Endothelial cell (in vitro differentiated cells): Measurements from ENCODE around the gene AVPR1B. TPM values are rescaled to one million over a fixed set of nuclear protein-coding genes. Genes with fewer than 3 reads are reported as not detected.

ENCODE experiments used
- DNase-seq: peaks from one replicate; pipeline ENCODE4 v3.0.0; 2021; ENCODE audit warnings: low spot score
- H3K27ac Mint-ChIP-seq: one replicate; pipeline ENCODE4 v1.8.0; 2021; ENCODE audit warnings: mixed read lengths, inconsistent platforms; ENCODE audit not compliant: unreplicated experiment
- H3K27me3 Mint-ChIP-seq: one replicate; pipeline ENCODE4 v1.8.0; 2021; ENCODE audit warnings: mild to moderate bottlenecking, moderate library complexity, mixed read lengths, inconsistent platforms; ENCODE audit not compliant: unreplicated experiment
- H3K36me3 Mint-ChIP-seq: one replicate; pipeline ENCODE4 v1.8.0; 2021; ENCODE audit warnings: mild to moderate bottlenecking, low read depth, mixed read lengths, inconsistent platforms; ENCODE audit not compliant: unreplicated experiment
- H3K4me1 Mint-ChIP-seq: one replicate; pipeline ENCODE4 v1.8.0; 2021; ENCODE audit warnings: mild to moderate bottlenecking, mixed read lengths, inconsistent platforms; ENCODE audit not compliant: unreplicated experiment
- H3K4me3 Mint-ChIP-seq: one replicate; pipeline ENCODE4 v1.8.0; 2021; ENCODE audit warnings: mild to moderate bottlenecking, mixed read lengths, inconsistent platforms; ENCODE audit not compliant: unreplicated experiment
- H3K9me3 Mint-ChIP-seq: one replicate; pipeline ENCODE4 v1.8.0; 2021; ENCODE audit warnings: mixed read lengths, inconsistent platforms; ENCODE audit not compliant: unreplicated experiment
- total RNA-seq: library from RNA; stranded (reverse); fragmentation: NEBNext Ultra II Directional; extraction: Animal tissue kit (Norgen Biotek cat#: 25700); gene quantifications from one replicate; pipeline ENCODE4 v1.2.1, GENCODE V29; 2021; ENCODE audit not compliant: unreplicated experiment
- TF ChIP-seq, protein P1 (sequence below): fragments of 200-600 bp; sonication (generic); IDR thresholded peaks from one replicate; pipeline ENCODE4 v1.5.0; 2021; ENCODE audit warnings: antibody characterized with exemption; ENCODE audit not compliant: unreplicated experiment

Gene AVPR1B
- total RNA-seq, 1 donor from 2014 or later = not detected

DNA sequence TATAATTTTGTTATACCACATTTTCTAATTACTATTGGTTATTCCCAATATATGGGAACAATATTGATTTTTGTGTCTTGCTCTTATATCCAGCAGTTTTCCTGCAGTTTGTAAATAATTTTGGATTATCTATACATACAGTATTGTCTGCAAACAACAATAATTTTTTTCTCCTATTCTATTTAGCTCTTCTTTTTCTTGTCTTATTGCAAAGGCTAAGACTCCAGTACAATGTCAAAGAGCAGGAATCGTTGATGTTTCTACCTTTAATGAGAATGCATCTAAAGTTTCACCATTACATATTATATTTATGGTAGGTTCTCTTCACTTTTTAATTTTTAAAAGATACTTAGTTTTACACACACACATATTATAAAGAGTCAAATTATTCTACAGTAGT lies 4.1 kb upstream of the AVPR1B start:
- no peak overlapping the region for H3K27ac Mint-ChIP-seq
- H3K4me1 Mint-ChIP-seq = peaks cover 6% of the 10 kb centered on the region
- peaks cover 9% of the 10 kb centered on the region for H3K27me3 Mint-ChIP-seq
- no peak for DNase-seq
- TF ChIP-seq, protein P1, sequence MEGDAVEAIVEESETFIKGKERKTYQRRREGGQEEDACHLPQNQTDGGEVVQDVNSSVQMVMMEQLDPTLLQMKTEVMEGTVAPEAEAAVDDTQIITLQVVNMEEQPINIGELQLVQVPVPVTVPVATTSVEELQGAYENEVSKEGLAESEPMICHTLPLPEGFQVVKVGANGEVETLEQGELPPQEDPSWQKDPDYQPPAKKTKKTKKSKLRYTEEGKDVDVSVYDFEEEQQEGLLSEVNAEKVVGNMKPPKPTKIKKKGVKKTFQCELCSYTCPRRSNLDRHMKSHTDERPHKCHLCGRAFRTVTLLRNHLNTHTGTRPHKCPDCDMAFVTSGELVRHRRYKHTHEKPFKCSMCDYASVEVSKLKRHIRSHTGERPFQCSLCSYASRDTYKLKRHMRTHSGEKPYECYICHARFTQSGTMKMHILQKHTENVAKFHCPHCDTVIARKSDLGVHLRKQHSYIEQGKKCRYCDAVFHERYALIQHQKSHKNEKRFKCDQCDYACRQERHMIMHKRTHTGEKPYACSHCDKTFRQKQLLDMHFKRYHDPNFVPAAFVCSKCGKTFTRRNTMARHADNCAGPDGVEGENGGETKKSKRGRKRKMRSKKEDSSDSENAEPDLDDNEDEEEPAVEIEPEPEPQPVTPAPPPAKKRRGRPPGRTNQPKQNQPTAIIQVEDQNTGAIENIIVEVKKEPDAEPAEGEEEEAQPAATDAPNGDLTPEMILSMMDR = no peak
- peaks cover 4% of the 10 kb centered on the region for H3K36me3 Mint-ChIP-seq
- H3K9me3 Mint-ChIP-seq = peaks cover 4% of the 10 kb centered on the region
- no peak overlapping the region for H3K4me3 Mint-ChIP-seq

DNA sequence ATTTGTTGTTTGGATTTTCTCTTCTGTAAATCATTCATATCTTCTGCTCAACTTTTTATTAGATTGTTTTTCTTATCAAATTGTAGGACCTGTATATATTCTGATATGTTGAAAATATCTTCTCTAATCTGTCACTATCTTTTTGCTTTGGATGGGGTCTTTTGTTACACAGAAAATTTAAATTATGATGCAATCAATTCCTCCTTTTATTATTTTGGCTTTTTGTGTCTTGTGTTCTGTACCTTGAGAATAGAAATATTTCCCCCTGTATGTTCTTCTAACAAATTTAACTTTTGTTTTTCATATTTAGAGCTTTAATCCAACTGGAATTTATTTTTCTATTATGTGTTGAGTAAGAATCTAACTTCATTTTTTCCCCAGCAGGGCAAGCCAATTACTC lies 3.2 kb upstream of the AVPR1B start:
- Mint-ChIP-seq H3K4me1 (peaks cover 8% of the 10 kb centered on the region), H3K4me3 (no peak overlapping the region), H3K27ac (no peak overlapping the region), H3K27me3 (peaks cover 10% of the 10 kb centered on the region), H3K9me3 (peaks cover 4% of the 10 kb centered on the region), H3K36me3 (peaks cover 4% of the 10 kb centered on the region)
- TF ChIP-seq, protein P1 = no peak
- DNase-seq = no peak

DNA sequence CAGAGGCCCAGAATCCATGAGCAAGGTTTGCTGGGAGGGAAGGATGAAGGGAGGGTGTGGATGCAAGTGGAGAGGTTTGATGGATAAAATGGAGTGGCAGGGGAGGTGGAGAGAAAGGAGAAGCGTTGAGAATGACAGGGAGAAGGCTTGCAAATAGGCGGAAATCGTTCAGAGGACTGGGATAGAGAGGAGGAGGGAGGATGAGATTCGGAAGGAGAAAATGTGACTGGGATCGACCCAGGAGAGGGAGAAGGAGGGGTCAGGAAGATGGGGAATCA lies 376 bp downstream of the AVPR1B start:
- Mint-ChIP-seq H3K9me3 (peaks cover 2% of the 10 kb centered on the region), H3K4me3 (peak overlapping the region; percentile 79), H3K27ac (peak overlapping the region; percentile 49), H3K36me3 (peaks cover 4% of the 10 kb centered on the region), H3K4me1 (peaks cover 8% of the 10 kb centered on the region), H3K27me3 (peaks cover 10% of the 10 kb centered on the region)
- no peak for DNase-seq
- TF ChIP-seq, protein P1 = no peak

DNA sequence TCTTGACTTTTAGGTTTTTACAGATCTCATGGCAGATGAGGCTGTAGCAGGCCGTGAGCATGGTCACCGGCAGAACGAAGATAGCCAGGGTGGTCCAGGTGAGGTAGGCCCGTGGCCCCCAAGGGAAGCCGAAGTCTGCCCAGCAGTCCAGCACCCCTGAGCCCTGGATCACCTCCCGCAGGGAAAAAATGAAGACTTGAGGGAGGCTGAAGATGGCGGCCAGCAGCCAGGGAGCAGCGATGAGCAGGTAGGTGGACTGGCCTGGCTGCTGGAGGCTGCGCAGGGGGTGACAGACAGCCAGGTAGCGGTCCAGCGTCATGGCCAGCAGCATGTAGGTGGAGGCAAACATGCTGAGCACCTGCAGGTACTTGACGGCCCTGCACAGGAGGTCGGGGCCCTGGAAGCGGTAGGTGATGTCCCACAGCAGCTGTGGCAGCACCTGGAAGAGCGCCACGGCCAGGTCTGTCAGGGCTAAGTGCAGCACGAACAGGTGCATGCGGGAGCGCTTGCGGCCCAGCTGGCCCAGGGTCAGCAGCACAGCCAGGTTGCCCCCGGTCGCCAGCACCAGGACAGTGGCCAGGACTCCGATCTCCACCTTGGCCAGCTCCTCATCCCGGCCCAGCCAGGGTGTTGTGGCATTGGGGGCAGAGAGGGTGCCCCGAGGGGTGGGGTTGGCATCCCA lies 856 bp downstream of the AVPR1B start:
- Mint-ChIP-seq H3K27ac (no peak overlapping the region), H3K27me3 (peaks cover 10% of the 10 kb centered on the region), H3K4me3 (no peak overlapping the region), H3K9me3 (no peaks in the 10 kb centered on the region), H3K4me1 (peaks cover 8% of the 10 kb centered on the region), H3K36me3 (peaks cover 4% of the 10 kb centered on the region)
- TF ChIP-seq, protein P1 = no peak
- no peak for DNase-seq

DNA sequence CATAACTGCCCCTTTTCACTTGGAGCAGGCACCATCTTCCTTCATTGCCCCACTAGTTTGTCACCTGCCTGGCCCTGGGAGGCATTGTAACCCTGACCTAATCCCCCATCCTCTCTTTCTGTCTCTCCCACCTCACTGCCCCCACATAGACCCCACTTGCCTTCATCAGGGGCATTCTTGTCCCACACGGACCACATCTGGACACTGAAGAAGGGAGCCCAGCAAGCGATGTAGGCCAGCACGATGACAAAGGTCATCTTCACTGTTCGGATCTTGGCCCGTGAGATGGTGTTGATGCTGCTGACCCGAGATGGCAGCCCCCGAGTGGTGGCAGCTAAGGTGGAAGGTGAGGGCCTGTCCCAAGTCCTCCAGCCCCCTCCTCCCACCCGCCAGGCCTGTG lies 1.4 kb downstream of the AVPR1B start:
- peaks cover 10% of the 10 kb centered on the region for H3K27me3 Mint-ChIP-seq
- no peak overlapping the region for H3K4me3 Mint-ChIP-seq
- no peaks in the 10 kb centered on the region for H3K9me3 Mint-ChIP-seq
- peaks cover 8% of the 10 kb centered on the region for H3K4me1 Mint-ChIP-seq
- no peak overlapping the region for H3K27ac Mint-ChIP-seq
- H3K36me3 Mint-ChIP-seq = peaks cover 4% of the 10 kb centered on the region
- no peak for DNase-seq
- TF ChIP-seq, protein P1 = no peak
